Upper lobe of left lung (tissue), 6 donors: Measurements from ENCODE around the gene SLC35F2. TPM values are rescaled to one million over a fixed set of nuclear protein-coding genes. Genes with fewer than 3 reads are reported as not detected.
A peak's percentile ranks its signal among the peaks of the same experiment; 100 is the strongest.

ENCODE experiments used
- ATAC-seq, 2 donors: fragments of 200-7000 bp; cut with Tn5 transposase; one replicate each; pipeline ENCODE4 v1.9.1; 2022; ENCODE audit warnings: mild to moderate bottlenecking in 2 of 2, moderate library complexity in 2 of 2; ENCODE audit not compliant: low FRiP score in 2 of 2
- DNase-seq, 2 donors: peaks; one replicate each; pipeline ENCODE4 v3.0.0-alpha.2; 2019 to 2020
- H3K27ac ChIP-seq, 4 donors: fragments of 200-600 bp; sonication (generic); one replicate each; pipeline ENCODE4 v1.5.1; 2016 to 2019
- H3K27me3 ChIP-seq, 4 donors: fragments of 200-600 bp; sonication (generic); one replicate each; pipeline ENCODE4 v1.5.1; 2017 to 2019
- H3K36me3 ChIP-seq, 4 donors: fragments of 200-600 bp; sonication (generic); one replicate each; pipeline ENCODE4 v1.5.1; 2016 to 2019
- H3K4me1 ChIP-seq, 4 donors: fragments of 200-600 bp; sonication (generic); one replicate each; pipeline ENCODE4 v1.5.1; 2018 to 2019
- H3K4me3 ChIP-seq, 4 donors: fragments of 200-600 bp; sonication (generic); one replicate each; pipeline ENCODE4 v1.5.1; 2017 to 2019; ENCODE audit warnings: mild to moderate bottlenecking in 2 of 4, moderate library complexity in 1 of 4
- H3K9me3 ChIP-seq, 4 donors: fragments of 200-600 bp; sonication (generic); one replicate each; pipeline ENCODE4 v1.5.1; 2018 to 2019
- CTCF ChIP-seq, 6 experiments: fragments of 450-650 bp in 4 of 6; fragments of 200-600 bp in 2 of 6; sonication (generic) in 2 of 6; IDR thresholded peaks; one replicate each; pipeline ENCODE4 v1.5.1; 2016 to 2019; ENCODE audit warnings: antibody characterized with exemption in 6 of 6
- EP300 ChIP-seq, 4 donors: sonication (generic); formaldehyde crosslinking; IDR thresholded peaks; one replicate each; pipeline ENCODE4 v1.5.1; 2017; ENCODE audit warnings: antibody characterized with exemption in 4 of 4, control low read depth in 2 of 4
- POLR2A ChIP-seq, 4 donors: fragments of 450-650 bp; IDR thresholded peaks; one replicate each; pipeline ENCODE4 v1.5.1; 2016 to 2017; ENCODE audit warnings: antibody characterized with exemption in 4 of 4, mild to moderate bottlenecking in 2 of 4
- POLR2AphosphoS5 ChIP-seq, 2 donors: sonication (generic); formaldehyde crosslinking; IDR thresholded peaks; one replicate each; pipeline ENCODE4 v1.5.1; 2017; ENCODE audit warnings: antibody characterized with exemption in 2 of 2
- WGBS, 2 donors: methylation state at CpG; one replicate each; pipeline ENCODE4 v1.1.5; 2017 to 2018; 5-methylcytosine and 5-hydroxymethylcytosine counted together
- total RNA-seq, 6 donors: library from RNA; depleted of rRNA in 4 of 6; stranded (reverse); fragments of >200 nt in 4 of 6; gene quantifications; one replicate each; pipeline versions ENCODE4 v1.1.0 to v1.2.1, GENCODE V29; 2016 to 2021
- donor health status: DM: no; HTN: no; CAD: no; lungs with moderate emphysema.
- donor health status: DM: no; HTN: yes; CAD: no; lungs with severe emphysema.

SLC35F2 gene
- total RNA-seq, 6 donors from 2014 or later: 1.4 to 10.6 (median 5.5) TPM

GRCh38 chr11:107851704-107852310 is 6.8 kb downstream of the SLC35F2 start:
- WGBS, 2 donors: 84 to 95% methylated on average over 4 of the region's 4 CpGs

GRCh38 chr11:107849790-107850189 is 8.8 kb downstream of the SLC35F2 start:
- Histone ChIP-seq H3K9me3 (no peaks in the 10 kb centered on the region), H3K36me3 (no peaks in the 10 kb centered on the region), H3K27ac (no peak overlapping the region), H3K4me1 (no peaks in the 10 kb centered on the region), H3K4me3 (no peak overlapping the region), H3K27me3 (no peaks in the 10 kb centered on the region)
- ATAC-seq (peak in 1 of 2 donors; percentile 26), DNase-seq (no peak)
- no peak for TF ChIP-seq POLR2AphosphoS5 (IDR thresholded peaks at IDR 0.05)
- TF ChIP-seq CTCF (IDR thresholded peaks at IDR 0.05): no peak
- no peak for TF ChIP-seq POLR2A (IDR thresholded peaks at IDR 0.05)
- TF ChIP-seq EP300 (IDR thresholded peaks at IDR 0.05): no peak

More at GRCh38 chr11:107851704-107852310, 6.8 kb downstream of the SLC35F2 start:
- no peak for ATAC-seq
- Histone ChIP-seq H3K27ac (no peak overlapping the region), H3K36me3 (no peaks in the 10 kb centered on the region), H3K4me1 (no peaks in the 10 kb centered on the region), H3K4me3 (no peak overlapping the region), H3K27me3 (no peaks in the 10 kb centered on the region), H3K9me3 (no peaks in the 10 kb centered on the region)
- no peak for TF ChIP-seq POLR2AphosphoS5 (IDR thresholded peaks at IDR 0.05)
- TF ChIP-seq EP300 (IDR thresholded peaks at IDR 0.05): no peak
- no peak for TF ChIP-seq POLR2A (IDR thresholded peaks at IDR 0.05)
- TF ChIP-seq CTCF (IDR thresholded peaks at IDR 0.05): no peak
- no peak for DNase-seq

DNA sequence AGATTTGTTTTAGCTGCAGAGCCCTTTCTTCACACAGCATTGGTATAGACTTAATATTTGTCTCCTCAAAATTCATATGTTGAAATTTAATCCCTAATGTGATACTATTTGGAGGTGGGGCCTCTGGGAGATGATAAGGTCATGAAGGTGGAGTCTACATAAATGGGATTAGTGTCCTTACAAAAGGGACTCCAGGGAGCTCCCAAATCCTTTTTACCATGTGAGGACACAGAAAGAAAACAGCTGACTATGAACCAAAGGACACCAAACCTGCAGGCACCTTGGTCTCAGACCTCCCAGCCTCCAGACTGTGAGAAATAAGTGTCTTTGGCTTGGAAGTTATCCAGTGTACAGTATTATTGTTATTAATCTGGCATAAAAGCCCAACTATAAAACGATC is 10.2 kb downstream of the SLC35F2 start:
- no peaks in the 10 kb centered on the region for H3K9me3 ChIP-seq
- H3K27me3 ChIP-seq: no peaks in the 10 kb centered on the region
- WGBS, 2 donors: 57 to 75% methylated on average over 1 of the region's 1 CpG
- H3K27ac ChIP-seq: no peak overlapping the region
- no peak overlapping the region for H3K4me3 ChIP-seq
- DNase-seq (no peak), ATAC-seq (no peak)
- no peaks in the 10 kb centered on the region for H3K36me3 ChIP-seq
- TF ChIP-seq CTCF (IDR thresholded peaks at IDR 0.05): no peak
- no peaks in the 10 kb centered on the region for H3K4me1 ChIP-seq

DNA sequence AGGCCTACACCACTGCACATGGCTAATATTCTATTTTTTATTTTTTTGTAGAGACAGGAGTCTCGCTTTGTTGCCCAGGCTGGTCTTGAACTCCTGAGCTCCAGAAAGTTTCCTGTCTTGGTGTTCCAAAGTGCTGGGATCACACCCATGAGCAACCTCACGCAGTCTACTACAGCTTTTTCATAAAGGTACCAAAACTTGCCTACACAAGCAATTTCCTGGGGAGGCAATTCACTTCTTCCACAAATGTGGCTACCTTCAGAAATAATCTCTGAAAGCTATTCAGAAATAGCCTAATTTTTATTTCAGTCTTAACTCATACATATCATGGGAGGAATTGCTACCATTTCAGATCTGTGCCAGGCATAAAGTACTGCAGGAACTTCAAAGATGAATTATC is 11.4 kb downstream of the SLC35F2 start:
- 89 to 100% methylated on average over 2 of the region's 2 CpGs for WGBS, 2 donors
- Histone ChIP-seq H3K9me3 (no peaks in the 10 kb centered on the region), H3K4me3 (no peak overlapping the region), H3K4me1 (no peaks in the 10 kb centered on the region), H3K27me3 (no peaks in the 10 kb centered on the region), H3K36me3 (no peaks in the 10 kb centered on the region), H3K27ac (no peak overlapping the region)
- DNase-seq (no peak), ATAC-seq (no peak)
- TF ChIP-seq EP300 (IDR thresholded peaks at IDR 0.05) (no peak), CTCF (IDR thresholded peaks at IDR 0.05) (no peak), POLR2AphosphoS5 (IDR thresholded peaks at IDR 0.05) (no peak), POLR2A (IDR thresholded peaks at IDR 0.05) (no peak)

DNA sequence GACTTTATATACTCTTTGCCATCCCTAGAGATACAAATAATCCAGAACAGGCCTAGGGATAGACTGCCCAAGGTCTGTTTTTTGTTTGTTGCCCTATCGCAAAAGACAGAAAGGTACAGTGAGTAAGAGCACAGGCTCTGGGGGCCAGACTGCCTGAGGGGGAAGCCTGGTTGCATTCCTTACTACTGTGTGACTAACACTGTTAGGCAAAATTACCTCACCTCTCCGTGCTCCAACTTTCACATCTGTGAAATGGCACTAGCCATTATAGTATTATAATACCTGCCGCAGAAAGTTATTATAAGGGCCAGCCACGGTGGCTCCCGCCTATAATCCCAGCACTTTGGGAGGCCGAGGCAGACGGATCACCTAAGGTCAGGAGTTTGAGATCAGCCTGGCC is 14.5 kb downstream of the SLC35F2 start:
- Histone ChIP-seq H3K27ac (no peak overlapping the region), H3K27me3 (no peaks in the 10 kb centered on the region), H3K36me3 (no peaks in the 10 kb centered on the region), H3K4me1 (peaks cover 2 to 17% (median 5%) of the 10 kb centered on the region in 4 donors), H3K4me3 (no peak overlapping the region), H3K9me3 (no peaks in the 10 kb centered on the region)
- WGBS, 2 donors: 96 to 99% methylated on average over 7 of the region's 7 CpGs
- no peak for ATAC-seq
- no peak for DNase-seq
- TF ChIP-seq EP300 (IDR thresholded peaks at IDR 0.05) (no peak), CTCF (IDR thresholded peaks at IDR 0.05) (no peak), POLR2AphosphoS5 (IDR thresholded peaks at IDR 0.05) (no peak), POLR2A (IDR thresholded peaks at IDR 0.05) (no peak)
